GM21529 (cell line): ENCODE data around the gene BRICD5.

Experiments used
- ATAC-seq: cut with Tn5 transposase; IDR thresholded peaks from one replicate; pipeline ENCODE4 v1.9.1; 2021; ENCODE audit not compliant: unreplicated experiment

The BRICD5 gene

GRCh38 chr16:2166263-2167067 lies 44.2 kb downstream of the BRICD5 start:
- no peak for ATAC-seq

GRCh38 chr16:2165861-2166260 lies 44.8 kb downstream of the BRICD5 start:
- ATAC-seq: no peak

- ATAC-seq: no peak
Measured at GRCh38 chr16:2163211-2163881, 47.3 kb downstream of the BRICD5 start.

GRCh38 chr16:2162676-2163118 lies 48.0 kb downstream of the BRICD5 start:
- ATAC-seq: no peak

- no peak for ATAC-seq
Measured at GRCh38 chr16:2161911-2162310, 48.8 kb downstream of the BRICD5 start.

- no peak for ATAC-seq
Measured at GRCh38 chr16:2160915-2161551, 49.6 kb downstream of the BRICD5 start.
